Right atrium auricular region (tissue), 2 donors: ENCODE measurements around the gene SCYGR6. TPM values are rescaled to one million over a fixed set of nuclear protein-coding genes. Genes with fewer than 3 reads are reported as not detected.

Experiments used
- DNase-seq: peaks from one replicate; pipeline ENCODE4 v3.0.0-alpha.2; 2019; ENCODE audit warnings: low spot score
- H3K27ac ChIP-seq, 2 donors: fragments of 200-600 bp; sonication (generic); 1 replicate in 1 of 2; 2 replicates in 1 of 2; pipeline ENCODE4 v1.5.1; 2016 to 2019
- H3K27me3 ChIP-seq, 2 donors: fragments of 200-600 bp; sonication (generic); one replicate each; pipeline versions ENCODE4 v1.5.1 to v1.6.0; 2017 to 2019
- H3K36me3 ChIP-seq: fragments of 200-600 bp; sonication (generic); one replicate; pipeline ENCODE4 v1.5.1; 2016
- H3K4me1 ChIP-seq, 2 donors: fragments of 200-600 bp; sonication (generic); one replicate each; pipeline versions ENCODE4 v1.5.1 to v1.6.0; 2017 to 2019
- H3K4me3 ChIP-seq, 2 donors: fragments of 200-600 bp; sonication (generic); 1 replicate in 1 of 2; 2 replicates in 1 of 2; pipeline ENCODE4 v1.5.1; 2017 to 2019; ENCODE audit warnings: mild to moderate bottlenecking in 1 of 2, moderate library complexity in 1 of 2
- H3K9me3 ChIP-seq, 2 donors: fragments of 200-600 bp; sonication (generic); one replicate each; pipeline ENCODE4 v1.5.1; 2019
- total RNA-seq, 2 donors: library from RNA; depleted of rRNA; stranded (reverse); fragments of >200 nt; gene quantifications; one replicate each; pipeline ENCODE4 v1.1.0, GENCODE V29; 2016
- TF ChIP-seq, protein P1 (sequence below), 2 donors: fragments of 200-600 bp; sonication (generic); IDR thresholded peaks; one replicate each; pipeline ENCODE4 v1.5.1; 2019; ENCODE audit warnings: antibody characterized with exemption in 2 of 2

The SCYGR6 gene
- total RNA-seq, 2 donors from 2014 or later = not detected

GRCh38 chr2:227717687-227718567, 6.6 kb downstream of the SCYGR6 start, which contains the start of gene SLC19A3:
Gene SLC19A3, minus strand, starts transcription at chr2:227718028. Its CDS starts 15,710 bp downstream, at chr2:227702318.
- Histone ChIP-seq H3K4me3 (peak within 1 kb of the TSS; percentile 19 to 46), H3K27me3 (no peaks in the 10 kb centered on the region), H3K9me3 (no peaks in the 10 kb centered on the region), H3K36me3 (no peaks in the 10 kb centered on the region), H3K4me1 (peaks cover 0 to 7% of the 10 kb centered on the region in 2 donors), H3K27ac (peak within 1 kb of the TSS; percentile 5 to 37)
- DNase-seq = peak; percentile 94
- TF ChIP-seq, protein P1, sequence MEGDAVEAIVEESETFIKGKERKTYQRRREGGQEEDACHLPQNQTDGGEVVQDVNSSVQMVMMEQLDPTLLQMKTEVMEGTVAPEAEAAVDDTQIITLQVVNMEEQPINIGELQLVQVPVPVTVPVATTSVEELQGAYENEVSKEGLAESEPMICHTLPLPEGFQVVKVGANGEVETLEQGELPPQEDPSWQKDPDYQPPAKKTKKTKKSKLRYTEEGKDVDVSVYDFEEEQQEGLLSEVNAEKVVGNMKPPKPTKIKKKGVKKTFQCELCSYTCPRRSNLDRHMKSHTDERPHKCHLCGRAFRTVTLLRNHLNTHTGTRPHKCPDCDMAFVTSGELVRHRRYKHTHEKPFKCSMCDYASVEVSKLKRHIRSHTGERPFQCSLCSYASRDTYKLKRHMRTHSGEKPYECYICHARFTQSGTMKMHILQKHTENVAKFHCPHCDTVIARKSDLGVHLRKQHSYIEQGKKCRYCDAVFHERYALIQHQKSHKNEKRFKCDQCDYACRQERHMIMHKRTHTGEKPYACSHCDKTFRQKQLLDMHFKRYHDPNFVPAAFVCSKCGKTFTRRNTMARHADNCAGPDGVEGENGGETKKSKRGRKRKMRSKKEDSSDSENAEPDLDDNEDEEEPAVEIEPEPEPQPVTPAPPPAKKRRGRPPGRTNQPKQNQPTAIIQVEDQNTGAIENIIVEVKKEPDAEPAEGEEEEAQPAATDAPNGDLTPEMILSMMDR (IDR thresholded peaks at IDR 0.05) = no peak

DNA sequence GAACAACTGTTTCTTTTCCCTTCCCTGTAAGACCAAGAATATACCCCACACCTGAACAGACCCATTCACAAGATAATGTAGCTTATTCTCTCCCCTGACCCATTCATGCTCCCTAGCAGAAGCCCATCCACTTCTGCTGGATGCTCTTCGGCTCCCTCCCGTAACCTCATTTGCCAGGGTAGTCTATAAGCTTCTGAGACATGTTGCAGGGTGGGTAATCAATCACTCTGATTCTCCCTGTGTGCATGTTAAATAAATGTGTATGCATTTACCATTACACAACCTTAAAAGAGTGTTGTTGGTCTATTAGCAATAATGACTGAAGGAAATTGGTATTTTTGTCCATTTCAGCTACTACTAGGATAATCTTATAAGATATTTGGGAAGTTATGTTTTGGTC, 8.1 kb downstream of the SCYGR6 start:
- H3K4me1 ChIP-seq = peaks cover 0 to 7% of the 10 kb centered on the region in 2 donors
- no peak overlapping the region for H3K27ac ChIP-seq
- no peaks in the 10 kb centered on the region for H3K27me3 ChIP-seq
- no peak overlapping the region for H3K4me3 ChIP-seq
- H3K9me3 ChIP-seq = no peaks in the 10 kb centered on the region
- DNase-seq = no peak
- no peaks in the 10 kb centered on the region for H3K36me3 ChIP-seq
- TF ChIP-seq, protein P1 (IDR thresholded peaks at IDR 0.05) = no peak

- Histone ChIP-seq H3K27me3 (no peaks in the 10 kb centered on the region), H3K36me3 (no peaks in the 10 kb centered on the region), H3K4me3 (no peak overlapping the region), H3K9me3 (no peaks in the 10 kb centered on the region), H3K4me1 (peaks cover 0 to 7% of the 10 kb centered on the region in 2 donors), H3K27ac (no peak overlapping the region)
- no peak for DNase-seq
- TF ChIP-seq, protein P1 (IDR thresholded peaks at IDR 0.05) = no peak
Measured at GRCh38 chr2:227713291-227713690, 11.3 kb downstream of the SCYGR6 start.

DNA sequence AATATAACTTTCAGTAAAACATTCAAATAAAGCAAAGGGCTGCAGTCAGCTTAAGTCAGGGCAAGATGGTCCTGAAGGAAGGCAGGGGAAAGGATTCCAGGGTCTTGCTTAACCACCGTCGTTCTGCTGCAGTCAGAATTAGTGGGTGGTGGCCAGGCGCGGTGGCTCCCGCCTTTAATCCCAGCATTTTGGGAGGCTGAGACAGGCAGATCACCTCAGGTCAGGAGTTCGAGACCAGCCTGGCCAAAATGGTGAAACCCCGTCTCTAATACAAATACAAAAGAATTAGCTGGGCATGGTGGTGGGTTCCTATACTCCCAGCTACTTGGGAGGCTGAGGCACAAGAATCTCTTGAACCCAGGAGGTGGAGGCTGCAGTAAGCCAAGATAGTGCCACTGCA, 13.6 kb downstream of the SCYGR6 start:
- no peaks in the 10 kb centered on the region for H3K27me3 ChIP-seq
- no peak for DNase-seq
- H3K27ac ChIP-seq = no peak overlapping the region
- H3K4me1 ChIP-seq = no peaks in the 10 kb centered on the region
- no peaks in the 10 kb centered on the region for H3K9me3 ChIP-seq
- TF ChIP-seq, protein P1 (IDR thresholded peaks at IDR 0.05) = no peak
- no peak overlapping the region for H3K4me3 ChIP-seq
- H3K36me3 ChIP-seq = no peaks in the 10 kb centered on the region

DNA sequence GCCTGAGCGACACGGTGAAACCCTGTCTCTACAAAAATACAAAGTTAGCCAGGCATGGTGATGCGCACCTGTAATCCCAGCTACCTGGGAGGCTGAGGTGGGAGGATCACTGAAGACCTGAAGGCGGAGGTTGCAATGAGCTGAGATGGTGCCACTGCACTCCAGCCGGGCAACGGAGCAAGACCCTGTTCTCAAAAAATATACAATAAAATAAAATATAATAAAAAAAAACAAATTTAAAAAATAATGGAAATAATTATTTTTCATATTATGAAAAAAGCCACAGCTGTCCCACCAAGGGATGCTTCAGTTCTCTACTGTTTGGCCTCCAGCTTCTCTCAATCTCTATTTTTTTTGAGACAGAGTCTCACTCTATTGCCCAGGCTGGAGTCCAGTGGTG, 17.2 kb downstream of the SCYGR6 start:
- no peak for DNase-seq
- Histone ChIP-seq H3K27me3 (no peaks in the 10 kb centered on the region), H3K4me3 (no peak overlapping the region), H3K36me3 (no peaks in the 10 kb centered on the region), H3K4me1 (no peaks in the 10 kb centered on the region), H3K27ac (no peak overlapping the region), H3K9me3 (no peaks in the 10 kb centered on the region)
- TF ChIP-seq, protein P1 (IDR thresholded peaks at IDR 0.05) = no peak
